HT1080 (cell line): ENCODE data around the gene HYDIN. TPM values are rescaled to one million over a fixed set of nuclear protein-coding genes. Genes with fewer than 3 reads are reported as not detected.
"Not testable (repeated sequence)": the region's sequence is repeated elsewhere in the genome, so short reads cannot be mapped to it uniquely, and the experiment has no call there.

Source experiments
- DNase-seq: peaks from one replicate; pipeline ENCODE4 v3.0.0-alpha.2; 2015; ENCODE audit warnings: low read depth
- total RNA-seq: library from RNA; depleted of rRNA; stranded (reverse); fragments of >200 nt; shearing (Covaris generic); gene quantifications from 2 replicates; pipeline ENCODE4 v1.2.3, GENCODE V29; 2014

HYDIN gene
- total RNA-seq, 1 experiment from 2014 or later = 0.03 TPM

DNA sequence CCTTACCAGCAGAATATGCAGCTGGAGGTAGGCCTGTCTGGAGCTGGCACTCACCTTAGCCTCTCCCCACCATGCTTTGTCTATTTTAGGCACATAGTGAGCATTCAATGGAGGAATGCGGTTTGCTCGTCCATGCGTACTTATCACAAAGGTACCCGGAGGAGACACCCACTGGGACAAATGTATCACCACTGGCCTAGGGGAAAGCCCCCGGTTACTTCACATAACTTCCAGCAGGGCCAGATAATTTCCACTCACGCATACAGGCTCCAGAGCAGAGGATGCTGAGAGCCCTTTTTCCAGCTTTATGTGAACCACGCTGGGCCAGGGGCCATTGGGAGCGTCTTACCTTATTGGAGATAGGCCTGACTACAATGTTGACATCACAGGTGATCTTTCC is 348.2 kb downstream of the HYDIN start:
- not testable (repeated sequence) for DNase-seq

DNA sequence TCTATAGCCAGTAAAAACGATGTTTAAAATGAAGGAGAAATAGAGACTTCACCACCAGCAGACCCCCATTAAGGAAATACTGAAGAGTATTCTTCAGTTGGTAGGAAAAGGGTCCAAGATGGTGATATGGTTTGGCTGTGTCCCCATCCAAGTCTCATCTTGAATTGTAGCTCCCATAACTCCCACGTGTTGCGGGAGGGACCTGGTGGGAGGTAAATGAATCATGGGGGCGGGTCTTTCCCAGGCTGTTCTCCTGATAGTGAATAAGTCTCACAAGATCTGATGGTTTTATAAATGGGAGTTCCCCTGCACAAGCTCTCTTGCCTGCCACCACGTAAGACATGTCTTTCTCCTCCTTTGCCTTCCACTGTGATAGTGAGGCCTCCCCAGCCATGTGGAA is 352.6 kb downstream of the HYDIN start:
- DNase-seq = peak; percentile 15

DNA sequence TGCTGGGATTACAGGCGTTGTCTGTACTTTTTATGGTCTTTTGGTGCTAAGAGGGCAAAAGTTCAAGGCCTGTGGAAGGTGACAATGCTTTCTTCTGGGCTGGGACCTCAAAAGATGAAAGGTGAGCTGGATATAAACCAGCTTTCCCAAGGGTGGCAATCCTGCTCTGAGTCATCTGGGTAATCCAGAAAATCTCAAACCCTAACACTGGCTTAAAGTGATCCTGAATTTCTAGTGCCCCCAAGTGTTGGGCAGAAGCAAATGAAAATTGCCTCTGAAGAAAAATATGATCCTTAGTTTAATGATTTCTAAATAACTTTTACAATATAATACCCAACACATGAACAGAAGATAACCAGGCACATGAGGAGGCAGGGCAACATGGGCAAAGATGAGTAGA is 354.1 kb downstream of the HYDIN start:
- DNase-seq = not testable (repeated sequence)

- not testable (repeated sequence) for DNase-seq
Observed at GRCh38 chr16:70864698-70865097, 365.8 kb downstream of the HYDIN start.

DNA sequence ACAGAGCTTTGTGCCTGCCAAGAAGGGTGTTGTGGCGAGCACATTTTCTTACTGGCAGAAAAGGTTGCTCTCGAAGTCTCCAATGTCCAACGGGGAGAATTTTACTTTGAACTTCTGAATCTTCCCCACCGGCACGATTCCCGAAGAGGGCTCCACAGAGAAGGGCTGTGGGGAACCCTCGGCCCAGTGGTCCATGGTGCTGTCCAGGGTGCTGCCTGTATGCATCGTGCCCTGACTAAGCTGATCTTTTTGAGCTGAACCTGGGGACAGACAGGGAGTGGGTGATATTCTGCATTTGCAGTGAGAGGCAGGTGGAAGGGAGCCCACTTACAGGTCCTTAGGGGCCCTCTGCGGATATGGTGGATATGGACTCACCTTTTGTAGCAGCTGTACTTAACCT is 368.5 kb downstream of the HYDIN start:
- DNase-seq = not testable (repeated sequence)

- DNase-seq = peak; percentile 41
Observed at GRCh38 chr16:70851299-70851698, 379.2 kb downstream of the HYDIN start.

- DNase-seq = not testable (repeated sequence)
Observed at GRCh38 chr16:70823498-70824118, 406.9 kb downstream of the HYDIN start.

DNA sequence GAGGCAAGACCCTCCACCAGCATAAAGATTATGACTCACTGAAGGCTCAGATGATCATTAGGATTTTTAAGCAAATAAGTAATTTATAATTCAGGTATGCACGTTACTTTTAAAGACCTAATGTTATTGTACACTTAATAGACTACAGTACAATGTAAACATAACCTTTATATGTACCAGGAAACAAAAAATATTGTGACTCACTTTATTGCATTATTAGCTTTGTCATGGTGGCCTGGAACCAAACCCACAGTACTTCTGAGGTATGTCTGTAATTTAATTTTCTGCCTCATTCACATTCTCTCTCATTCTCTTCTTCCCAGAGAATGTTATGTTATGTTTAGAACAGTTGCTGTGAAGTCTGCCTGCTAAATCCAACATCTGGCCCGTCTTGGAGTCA is 407.8 kb downstream of the HYDIN start:
- DNase-seq = not testable (repeated sequence)

- not testable (repeated sequence) for DNase-seq
Observed at GRCh38 chr16:70818088-70818487, 412.4 kb downstream of the HYDIN start.

GRCh38 chr16:70809392-70810060 is 421.0 kb downstream of the HYDIN start:
- no peak for DNase-seq

DNA sequence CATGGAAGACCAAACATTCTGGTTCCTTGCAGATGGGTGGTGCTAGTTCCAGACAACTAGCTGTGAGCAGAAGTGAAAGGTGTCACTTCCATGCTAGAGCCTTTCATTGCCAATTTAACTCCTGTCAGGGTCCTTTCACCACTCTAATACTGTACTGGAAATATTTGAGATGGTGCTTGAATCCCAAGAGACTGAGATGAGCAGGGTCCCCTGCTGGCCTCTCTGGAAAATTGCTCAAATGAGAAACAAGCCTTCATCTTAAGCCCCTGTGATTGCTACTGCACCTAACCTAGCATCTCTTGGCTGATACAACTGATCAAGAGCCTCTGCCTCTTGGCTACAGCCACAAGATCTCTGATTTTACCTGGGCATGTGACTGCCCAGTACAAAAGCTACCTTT is 422.2 kb downstream of the HYDIN start:
- no peak for DNase-seq

DNA sequence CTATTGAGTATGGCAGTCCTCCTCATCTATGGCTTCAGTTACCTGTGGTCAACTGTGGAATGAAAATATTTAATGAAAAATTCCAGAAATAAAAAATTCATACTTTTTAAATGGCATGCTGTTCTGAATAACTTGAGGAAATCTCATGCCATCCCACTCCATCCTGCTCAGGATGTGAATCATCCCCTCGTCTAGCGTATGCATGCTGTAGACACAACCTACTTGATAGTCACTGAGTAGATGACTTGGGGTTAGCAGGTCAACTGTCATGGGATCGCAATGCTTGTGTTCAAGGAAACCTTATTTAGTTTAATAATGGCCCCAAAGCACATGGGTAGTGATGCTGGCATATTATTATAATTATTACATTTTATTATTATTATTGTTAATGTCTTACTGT is 424.7 kb downstream of the HYDIN start:
- peak; percentile 86 for DNase-seq

DNA sequence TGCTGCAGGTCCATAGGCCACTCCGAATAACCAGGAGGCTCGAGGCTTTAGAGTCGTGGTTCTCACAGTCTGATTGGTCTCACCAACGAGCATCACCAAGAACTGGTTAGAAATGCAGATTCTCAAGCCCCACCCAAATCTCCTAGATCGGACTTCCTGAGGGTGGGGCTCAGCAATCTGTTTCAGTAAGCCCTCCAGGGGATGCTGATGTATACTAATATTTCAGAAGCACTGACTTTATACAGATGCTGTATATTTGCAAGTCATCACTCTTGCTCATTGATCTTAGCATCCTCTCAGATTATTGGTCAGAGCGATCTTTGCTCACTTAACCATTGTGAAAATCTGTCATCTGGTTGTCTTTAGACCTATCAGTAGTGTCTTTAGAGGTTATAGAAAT is 425.1 kb downstream of the HYDIN start:
- peak; percentile 88 for DNase-seq

DNA sequence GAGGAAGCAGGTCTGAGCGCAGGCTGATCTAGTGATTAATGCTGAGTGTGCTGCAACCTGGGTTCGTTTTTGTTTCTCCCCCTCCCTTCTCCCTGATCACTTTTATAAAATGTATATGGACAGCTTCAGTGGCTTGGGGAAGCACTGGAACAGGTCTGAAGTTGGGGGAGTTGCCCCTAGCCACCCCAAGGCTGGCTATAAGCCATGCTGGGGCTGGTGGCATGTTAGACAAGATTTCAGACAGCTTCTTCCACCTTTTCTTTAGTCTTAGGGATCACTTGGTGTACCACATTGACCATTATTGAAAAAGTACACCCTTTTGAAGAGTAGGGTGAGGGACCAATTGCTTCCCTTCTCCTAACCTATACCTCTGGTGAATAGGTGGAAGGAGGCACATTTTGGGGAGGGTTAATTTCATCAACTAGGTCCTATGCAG is 425.8 kb downstream of the HYDIN start:
- DNase-seq = peak; percentile 92

DNA sequence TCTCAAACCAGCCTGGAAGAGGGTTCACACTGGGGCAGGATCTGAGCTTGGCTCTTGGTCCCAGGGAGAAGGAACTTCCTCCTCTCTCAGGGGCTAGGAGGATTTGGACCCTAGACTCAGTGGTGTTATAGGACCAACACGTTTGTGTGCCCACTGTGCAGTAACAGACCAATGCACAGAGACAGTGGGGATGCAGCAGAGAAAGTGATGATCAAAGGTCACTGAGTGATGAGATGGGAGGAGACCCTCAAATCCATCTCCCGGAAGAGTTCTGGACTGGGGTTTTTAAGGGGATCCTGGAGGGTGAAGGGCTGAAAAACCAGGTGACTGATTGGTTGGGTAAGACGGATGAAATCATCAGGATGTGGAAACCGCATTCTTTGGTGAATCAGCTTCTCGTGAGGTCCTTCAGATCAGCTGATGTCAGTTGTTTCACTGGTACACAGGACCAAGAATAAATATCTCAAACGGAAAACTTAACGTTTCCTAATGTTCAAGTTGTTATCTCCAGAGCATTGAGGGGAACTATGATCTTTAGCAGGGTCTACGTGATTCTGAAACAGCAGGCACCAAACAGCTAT is 426.3 kb downstream of the HYDIN start:
- DNase-seq = peak; percentile 96

GRCh38 chr16:70803319-70803718 is 427.2 kb downstream of the HYDIN start:
- DNase-seq = no peak

- no peak for DNase-seq
Observed at GRCh38 chr16:70801611-70802010, 428.9 kb downstream of the HYDIN start.

- DNase-seq = peak; percentile 80
Observed at GRCh38 chr16:70800781-70801480, 429.6 kb downstream of the HYDIN start, which contains the start of gene VAC14. Gene VAC14 (minus strand): TSS chr16:70801158. CDS start chr16:70800900, 258 bp downstream.

- no peak for DNase-seq
Observed at GRCh38 chr16:70800311-70800710, 430.2 kb downstream of the HYDIN start.

DNA sequence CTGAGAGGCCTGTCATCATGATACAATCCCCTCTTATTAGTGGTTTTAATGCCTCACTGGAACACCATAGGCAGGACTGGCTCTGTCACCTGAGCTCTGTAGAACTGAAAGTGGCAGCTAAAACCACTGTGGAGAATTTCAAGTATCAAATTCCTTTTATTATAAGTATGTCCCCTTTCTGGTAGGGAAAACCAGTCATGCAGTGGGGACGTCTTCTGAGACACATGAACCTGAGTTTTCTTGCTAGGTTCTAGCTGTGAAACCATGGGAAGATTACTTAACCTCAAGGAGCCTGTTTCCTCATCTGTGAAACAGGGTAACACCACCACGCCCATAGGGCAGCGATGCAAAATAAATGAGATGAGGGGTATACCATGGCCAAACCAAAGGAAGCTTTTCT is 434.2 kb downstream of the HYDIN start:
- no peak for DNase-seq

- no peak for DNase-seq
Observed at GRCh38 chr16:70795296-70795912, 435.1 kb downstream of the HYDIN start.
